ENCODE data around the gene SYTL2.

The SYTL2 gene

GRCh38 chr11:85759915-85760314 lies 51.0 kb downstream of the SYTL2 start:
- no peak for DNase-seq

- DNase-seq, result no peak
These were observed 52.4 kb downstream of the SYTL2 start for GRCh38 chr11:85758480-85759039.

- no peak for DNase-seq
These were observed 52.9 kb downstream of the SYTL2 start for GRCh38 chr11:85758026-85758425.

- peak in 4 of 5 donors; percentile 19 to 46 (median 29) for DNase-seq
These were observed 54.3 kb downstream of the SYTL2 start for GRCh38 chr11:85756401-85757200.

GRCh38 chr11:85755701-85756100 lies 55.2 kb downstream of the SYTL2 start:
- DNase-seq, result no peak

- DNase-seq, result no peak
These were observed 55.7 kb downstream of the SYTL2 start for GRCh38 chr11:85755285-85755684.

- peak; percentile 73 to 99 (median 88) for DNase-seq
These were observed 57.9 kb downstream of the SYTL2 start for GRCh38 chr11:85752890-85753581.

GRCh38 chr11:85752201-85752889 lies 58.6 kb downstream of the SYTL2 start:
- DNase-seq, result peak in 2 of 5 donors; percentile 16 to 28

- no peak for DNase-seq
These were observed 59.2 kb downstream of the SYTL2 start for GRCh38 chr11:85751724-85752123.

GRCh38 chr11:85750646-85751045 lies 60.3 kb downstream of the SYTL2 start:
- peak in 1 of 5 donors; percentile 66 for DNase-seq

- peak in 1 of 5 donors; percentile 58 for DNase-seq
These were observed 61.1 kb downstream of the SYTL2 start for GRCh38 chr11:85749884-85750283.

- DNase-seq, result no peak
These were observed 61.6 kb downstream of the SYTL2 start for GRCh38 chr11:85749287-85749834.

GRCh38 chr11:85748455-85748891 lies 62.5 kb downstream of the SYTL2 start:
- no peak for DNase-seq

GRCh38 chr11:85746670-85747069 lies 64.3 kb downstream of the SYTL2 start:
- DNase-seq, result no peak

GRCh38 chr11:85745626-85746025 lies 65.3 kb downstream of the SYTL2 start:
- DNase-seq, result no peak

- no peak for DNase-seq
These were observed 68.1 kb downstream of the SYTL2 start for GRCh38 chr11:85742873-85743275.

- DNase-seq, result no peak
These were observed 68.6 kb downstream of the SYTL2 start for GRCh38 chr11:85742348-85742747.

- DNase-seq, result no peak
These were observed 70.2 kb downstream of the SYTL2 start for GRCh38 chr11:85740481-85741400.

- DNase-seq, result no peak
These were observed 73.2 kb downstream of the SYTL2 start for GRCh38 chr11:85737738-85738137.

- DNase-seq, result no peak
These were observed 75.0 kb downstream of the SYTL2 start for GRCh38 chr11:85735876-85736460.

GRCh38 chr11:85732965-85733364 lies 78.0 kb downstream of the SYTL2 start:
- DNase-seq, result no peak

Data from T-helper 1 cell (primary cell).